ENCODE measurements around the gene SORCS2. TPM values are rescaled to one million over a fixed set of nuclear protein-coding genes. Genes with fewer than 3 reads are reported as not detected.

The SORCS2 gene
- polyA plus RNA-seq, 3 donors, result 0.46 to 0.55 TPM; not detected in 1

DNA sequence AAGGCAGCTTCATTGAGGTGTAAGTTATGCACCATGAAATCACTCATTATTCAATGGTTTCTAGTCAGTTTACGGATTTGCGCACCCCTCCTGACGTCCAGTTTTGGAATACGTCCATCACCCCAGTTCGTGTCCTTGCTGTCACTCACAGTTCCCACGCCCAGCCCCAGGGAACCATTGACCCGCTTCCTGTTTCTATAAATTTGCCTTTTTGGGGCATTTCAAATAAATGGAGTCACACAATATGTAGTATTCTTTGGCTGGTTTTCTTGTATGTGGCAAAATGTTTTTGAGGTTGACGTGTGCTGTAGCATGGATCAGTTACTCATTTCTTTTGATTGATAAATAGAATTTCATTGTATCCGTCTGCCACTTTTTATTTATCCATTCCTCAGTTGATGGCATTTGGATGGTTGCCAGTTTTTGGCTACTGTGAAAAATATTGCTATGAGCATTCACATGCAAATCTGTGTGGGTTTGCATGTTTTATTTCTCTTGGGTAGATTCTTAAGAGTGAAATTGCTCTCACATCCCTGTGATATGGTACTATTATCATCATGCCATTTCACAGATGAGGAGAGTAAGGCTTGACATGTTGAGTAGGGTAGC, 18.4 kb upstream of the SORCS2 start:
- Mint-ChIP-seq H3K9me3 (peaks cover 0 to 3% (median 0%) of the 10 kb centered on the region in 7 donors), H3K4me3 (no peak overlapping the region), H3K27me3 (ENCODE audit: low read depth in 3 of 3) (peaks cover 10 to 11% (median 10%) of the 10 kb centered on the region in 3 donors), H3K27ac (no peak overlapping the region), H3K4me1 (no peaks in the 10 kb centered on the region), H3K36me3 (no peaks in the 10 kb centered on the region)
- TF ChIP-seq, protein P1, sequence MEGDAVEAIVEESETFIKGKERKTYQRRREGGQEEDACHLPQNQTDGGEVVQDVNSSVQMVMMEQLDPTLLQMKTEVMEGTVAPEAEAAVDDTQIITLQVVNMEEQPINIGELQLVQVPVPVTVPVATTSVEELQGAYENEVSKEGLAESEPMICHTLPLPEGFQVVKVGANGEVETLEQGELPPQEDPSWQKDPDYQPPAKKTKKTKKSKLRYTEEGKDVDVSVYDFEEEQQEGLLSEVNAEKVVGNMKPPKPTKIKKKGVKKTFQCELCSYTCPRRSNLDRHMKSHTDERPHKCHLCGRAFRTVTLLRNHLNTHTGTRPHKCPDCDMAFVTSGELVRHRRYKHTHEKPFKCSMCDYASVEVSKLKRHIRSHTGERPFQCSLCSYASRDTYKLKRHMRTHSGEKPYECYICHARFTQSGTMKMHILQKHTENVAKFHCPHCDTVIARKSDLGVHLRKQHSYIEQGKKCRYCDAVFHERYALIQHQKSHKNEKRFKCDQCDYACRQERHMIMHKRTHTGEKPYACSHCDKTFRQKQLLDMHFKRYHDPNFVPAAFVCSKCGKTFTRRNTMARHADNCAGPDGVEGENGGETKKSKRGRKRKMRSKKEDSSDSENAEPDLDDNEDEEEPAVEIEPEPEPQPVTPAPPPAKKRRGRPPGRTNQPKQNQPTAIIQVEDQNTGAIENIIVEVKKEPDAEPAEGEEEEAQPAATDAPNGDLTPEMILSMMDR (IDR thresholded peaks at IDR 0.05), result no peak
- Histone ChIP-seq H3K27me3 (ENCODE audit: control insufficient read depth in 2 of 2, insufficient read depth in 2 of 2, low read length in 2 of 2) (no peaks in the 10 kb centered on the region), H3K79me2 (ENCODE audit: insufficient read depth, low read length) (no peaks in the 10 kb centered on the region), H3K36me3 (replicated peaks in 1 of 2; ENCODE audit: control insufficient read depth in 1 of 2, insufficient read depth in 2 of 2, low read length in 2 of 2) (no peaks in the 10 kb centered on the region), H3K4me3 (replicated peaks in 1 of 3; ENCODE audit: low read depth in 2 of 3, low read length in 3 of 3) (no peak overlapping the region), H4K20me1 (ENCODE audit: insufficient read depth, low read length) (no peaks in the 10 kb centered on the region), H3K4me1 (ENCODE audit: control insufficient read depth in 1 of 2, insufficient read depth in 2 of 2, low read length in 2 of 2) (no peaks in the 10 kb centered on the region), H2AFZ (ENCODE audit: insufficient read depth, low read depth, low read length, poor library complexity, severe bottlenecking) (no peak overlapping the region), H3K9me3 (replicated peaks in 1 of 2; ENCODE audit: control insufficient read depth in 1 of 2, insufficient read depth in 1 of 2, low read length in 2 of 2) (peaks cover 1 to 3% of the 10 kb centered on the region in 2 donors), H3K27ac (ENCODE audit: low read depth in 1 of 2, low read length in 2 of 2) (no peak overlapping the region), H3K9ac (ENCODE audit: insufficient read depth, low read length, poor library complexity, severe bottlenecking) (no peak overlapping the region), H3K4me2 (replicated peaks; ENCODE audit: extremely low read depth, low read length, poor library complexity, severe bottlenecking) (no peak overlapping the region)
- intact Hi-C loops (cut with micrococcal nuclease), result no loop called here
- DNase-seq, result no peak
- no CpG with 5 or more reads among the region's 9 CpGs for WGBS (ENCODE audit: insufficient coverage)

GRCh38 chr4:7179158-7179557, 13.2 kb upstream of the SORCS2 start:
- H3K27ac Mint-ChIP-seq, result no peak overlapping the region

More at GRCh38 chr4:7179158-7179557, 13.2 kb upstream of the SORCS2 start:
- no peaks in the 10 kb centered on the region for H3K4me1 ChIP-seq (ENCODE audit: control insufficient read depth in 1 of 2, insufficient read depth in 2 of 2, low read length in 2 of 2)
- Mint-ChIP-seq H3K4me3 (no peak overlapping the region), H3K36me3 (no peaks in the 10 kb centered on the region), H3K27me3 (ENCODE audit: low read depth in 3 of 3) (peaks cover 9% of the 10 kb centered on the region in 3 donors), H3K9me3 (peaks cover 6 to 14% (median 10%) of the 10 kb centered on the region in 7 donors), H3K4me1 (no peaks in the 10 kb centered on the region)
- H4K20me1 ChIP-seq (ENCODE audit: insufficient read depth, low read length), result no peaks in the 10 kb centered on the region
- H3K79me2 ChIP-seq (ENCODE audit: insufficient read depth, low read length), result no peaks in the 10 kb centered on the region
- no peaks in the 10 kb centered on the region for H3K36me3 ChIP-seq (replicated peaks in 1 of 2; ENCODE audit: control insufficient read depth in 1 of 2, insufficient read depth in 2 of 2, low read length in 2 of 2)
- no CpG with 5 or more reads among the region's 1 CpG for WGBS (ENCODE audit: insufficient coverage)
- H3K9ac ChIP-seq (ENCODE audit: insufficient read depth, low read length, poor library complexity, severe bottlenecking), result no peak overlapping the region
- TF ChIP-seq, protein P1 (IDR thresholded peaks at IDR 0.05), result no peak
- H3K27ac ChIP-seq (ENCODE audit: low read depth in 1 of 2, low read length in 2 of 2), result no peak overlapping the region
- H3K4me3 ChIP-seq (replicated peaks in 1 of 3; ENCODE audit: low read depth in 2 of 3, low read length in 3 of 3), result no peak overlapping the region
- intact Hi-C loops (cut with micrococcal nuclease), result no loop called here
- no peak for DNase-seq
- no peak overlapping the region for H3K4me2 ChIP-seq (replicated peaks; ENCODE audit: extremely low read depth, low read length, poor library complexity, severe bottlenecking)
- H3K9me3 ChIP-seq (replicated peaks in 1 of 2; ENCODE audit: control insufficient read depth in 1 of 2, insufficient read depth in 1 of 2, low read length in 2 of 2), result peaks cover 4 to 11% of the 10 kb centered on the region in 2 donors
- no peaks in the 10 kb centered on the region for H3K27me3 ChIP-seq (ENCODE audit: control insufficient read depth in 2 of 2, insufficient read depth in 2 of 2, low read length in 2 of 2)
- H2AFZ ChIP-seq (ENCODE audit: insufficient read depth, low read depth, low read length, poor library complexity, severe bottlenecking), result no peak overlapping the region

All from CD14-positive monocyte (primary cell).